Astrocyte of the cerebellum (primary cell): Measurements from ENCODE around the gene RNGTT.

Experiments used
- DNase-seq: peaks from one replicate; pipeline ENCODE4 v3.0.0-alpha.2; 2011; ENCODE audit warnings: low read depth
- H3K4me3 ChIP-seq: 2 replicates; pipeline ENCODE4 v1.5.1; 2011; ENCODE audit warnings: mild to moderate bottlenecking, low read depth, low read length, moderate library complexity
- in situ Hi-C: cut with HindIII; loops from 2 replicates; pipeline ENCODE4 v1.10.0; 2017; ENCODE audit warnings: low sequenced_read_pairs
- TF ChIP-seq, protein P1 (sequence below): IDR thresholded peaks from 2 replicates; pipeline ENCODE4 v1.5.1; 2012; ENCODE audit warnings: low read length, low read depth, moderate library complexity, mild to moderate bottlenecking; ENCODE audit errors: missing control alignments

The RNGTT gene

GRCh38 chr6:88612631-88613030 lies 350.8 kb downstream of the RNGTT start:
- TF ChIP-seq, protein P1, sequence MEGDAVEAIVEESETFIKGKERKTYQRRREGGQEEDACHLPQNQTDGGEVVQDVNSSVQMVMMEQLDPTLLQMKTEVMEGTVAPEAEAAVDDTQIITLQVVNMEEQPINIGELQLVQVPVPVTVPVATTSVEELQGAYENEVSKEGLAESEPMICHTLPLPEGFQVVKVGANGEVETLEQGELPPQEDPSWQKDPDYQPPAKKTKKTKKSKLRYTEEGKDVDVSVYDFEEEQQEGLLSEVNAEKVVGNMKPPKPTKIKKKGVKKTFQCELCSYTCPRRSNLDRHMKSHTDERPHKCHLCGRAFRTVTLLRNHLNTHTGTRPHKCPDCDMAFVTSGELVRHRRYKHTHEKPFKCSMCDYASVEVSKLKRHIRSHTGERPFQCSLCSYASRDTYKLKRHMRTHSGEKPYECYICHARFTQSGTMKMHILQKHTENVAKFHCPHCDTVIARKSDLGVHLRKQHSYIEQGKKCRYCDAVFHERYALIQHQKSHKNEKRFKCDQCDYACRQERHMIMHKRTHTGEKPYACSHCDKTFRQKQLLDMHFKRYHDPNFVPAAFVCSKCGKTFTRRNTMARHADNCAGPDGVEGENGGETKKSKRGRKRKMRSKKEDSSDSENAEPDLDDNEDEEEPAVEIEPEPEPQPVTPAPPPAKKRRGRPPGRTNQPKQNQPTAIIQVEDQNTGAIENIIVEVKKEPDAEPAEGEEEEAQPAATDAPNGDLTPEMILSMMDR, result no peak
- no peak overlapping the region for H3K4me3 ChIP-seq
- in situ Hi-C loops, result no loop called here
- DNase-seq, result no peak

DNA sequence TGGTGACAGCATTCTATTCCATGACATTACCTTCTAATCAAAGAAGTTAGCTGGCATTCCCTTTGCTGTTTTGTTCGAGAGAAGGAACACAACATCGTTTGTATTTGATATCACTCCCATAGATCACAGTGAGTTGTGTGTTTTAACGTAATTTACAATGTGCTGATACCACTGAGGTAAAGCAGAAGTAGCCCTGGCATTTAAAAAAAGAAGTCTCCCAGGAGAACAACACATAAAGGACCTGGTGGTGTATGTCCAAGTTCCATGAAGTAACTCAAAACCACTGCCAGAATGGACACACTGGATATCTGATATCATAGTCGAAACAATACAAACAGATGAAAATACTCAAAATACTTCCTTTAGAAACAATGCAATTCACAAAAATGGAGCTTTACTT lies 351.7 kb downstream of the RNGTT start:
- no peak overlapping the region for H3K4me3 ChIP-seq
- in situ Hi-C loops, result no loop called here
- TF ChIP-seq, protein P1, result no peak
- DNase-seq, result no peak

DNA sequence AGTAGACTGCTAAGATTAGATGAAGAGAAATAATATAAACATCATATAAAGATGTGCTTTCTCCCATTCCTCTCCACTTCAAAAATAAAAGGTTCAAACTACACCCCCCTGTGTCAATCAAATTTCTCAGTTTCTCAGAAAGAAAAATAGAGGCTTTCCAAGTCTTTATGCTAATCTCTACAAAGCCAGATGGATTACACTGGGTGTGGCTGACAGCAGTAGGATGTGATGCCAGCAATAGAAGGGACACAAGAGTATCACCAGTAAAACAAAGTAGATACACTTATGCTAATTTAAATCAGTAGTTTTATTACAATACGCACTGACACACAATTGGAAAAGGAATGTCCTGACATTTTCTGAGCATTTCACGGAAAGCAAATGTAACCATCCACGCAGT lies 353.4 kb downstream of the RNGTT start:
- in situ Hi-C loops, result no loop called here
- no peak for DNase-seq
- TF ChIP-seq, protein P1, result no peak
- no peak overlapping the region for H3K4me3 ChIP-seq

DNA sequence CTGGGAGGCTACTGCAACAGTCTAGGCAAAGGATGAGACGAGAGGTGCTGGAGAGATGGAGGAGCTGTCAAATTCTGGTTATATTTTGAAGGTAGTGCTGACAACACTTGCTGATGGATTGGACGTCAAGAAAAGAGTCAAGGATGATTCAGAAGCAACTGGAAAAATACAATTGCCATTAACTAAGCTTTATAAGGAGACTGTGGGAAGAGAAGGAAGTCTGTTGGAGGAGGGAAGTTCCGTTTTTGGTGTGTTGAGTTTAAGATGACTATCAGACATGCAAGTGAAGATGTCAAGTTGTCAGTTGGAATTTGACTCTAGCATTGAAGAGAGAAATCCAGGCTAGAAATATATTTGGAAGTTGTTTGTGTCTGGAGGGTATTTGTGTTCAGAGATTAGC lies 358.1 kb downstream of the RNGTT start:
- DNase-seq, result no peak
- in situ Hi-C loops, result no loop called here
- no peak overlapping the region for H3K4me3 ChIP-seq
- TF ChIP-seq, protein P1, result no peak

DNA sequence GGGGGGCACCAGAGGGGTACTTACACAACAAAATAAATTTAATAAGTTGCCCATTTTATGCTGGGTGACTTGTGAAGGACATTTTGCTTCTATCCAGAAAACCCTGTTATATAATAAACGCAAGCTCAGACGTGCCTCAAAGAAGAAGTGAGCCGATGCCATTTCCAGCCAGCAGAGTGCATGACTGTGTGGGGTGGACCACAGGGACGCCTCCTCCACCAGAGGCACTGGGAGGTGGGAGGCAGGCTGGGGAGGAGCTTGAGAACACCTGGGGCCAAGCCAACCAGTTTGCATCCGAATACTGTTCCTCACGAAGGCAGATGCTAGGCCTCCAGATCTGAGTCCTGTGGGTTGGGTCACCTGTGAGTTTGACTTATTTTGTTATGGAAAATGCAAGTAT lies 363.8 kb downstream of the RNGTT start:
- no peak overlapping the region for H3K4me3 ChIP-seq
- in situ Hi-C loops, result no loop called here
- TF ChIP-seq, protein P1, result no peak
- no peak for DNase-seq

- H3K4me3 ChIP-seq, result no peak overlapping the region
- DNase-seq, result no peak
- in situ Hi-C loops, result no loop called here
- TF ChIP-seq, protein P1, result no peak
Measured at GRCh38 chr6:88596801-88597200, 366.6 kb downstream of the RNGTT start.

DNA sequence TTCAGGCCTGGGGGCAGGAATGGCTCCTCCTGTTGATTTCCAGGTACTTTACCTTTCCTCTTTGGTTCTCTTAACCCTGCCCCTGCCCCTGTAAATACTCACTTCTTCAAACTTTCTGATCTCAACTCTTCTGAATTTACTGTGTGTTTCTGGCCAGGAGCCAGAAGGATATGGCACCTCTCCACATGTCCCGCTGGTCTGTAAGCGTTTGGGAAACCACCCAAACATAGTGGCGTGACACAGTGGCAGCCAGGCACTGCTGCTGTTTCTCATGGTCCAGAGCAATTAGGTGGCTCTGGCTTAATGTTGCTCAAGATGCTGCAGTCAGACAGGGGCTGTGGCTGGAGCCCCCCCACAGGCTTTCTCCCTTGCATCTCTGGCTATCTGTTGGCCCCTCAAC lies 374.5 kb downstream of the RNGTT start:
- TF ChIP-seq, protein P1, result no peak
- DNase-seq, result no peak
- in situ Hi-C loops, result no loop called here
- no peak overlapping the region for H3K4me3 ChIP-seq
